ENCODE measurements around the gene PHKA1.
"Not testable (repeated sequence)": the region's sequence is repeated elsewhere in the genome, so short reads cannot be mapped to it uniquely, and the experiment has no call there.

The PHKA1 gene

GRCh38 chrX:72568406-72569092 is 145.6 kb downstream of the PHKA1 start:
- DNase-seq: no peak

DNA sequence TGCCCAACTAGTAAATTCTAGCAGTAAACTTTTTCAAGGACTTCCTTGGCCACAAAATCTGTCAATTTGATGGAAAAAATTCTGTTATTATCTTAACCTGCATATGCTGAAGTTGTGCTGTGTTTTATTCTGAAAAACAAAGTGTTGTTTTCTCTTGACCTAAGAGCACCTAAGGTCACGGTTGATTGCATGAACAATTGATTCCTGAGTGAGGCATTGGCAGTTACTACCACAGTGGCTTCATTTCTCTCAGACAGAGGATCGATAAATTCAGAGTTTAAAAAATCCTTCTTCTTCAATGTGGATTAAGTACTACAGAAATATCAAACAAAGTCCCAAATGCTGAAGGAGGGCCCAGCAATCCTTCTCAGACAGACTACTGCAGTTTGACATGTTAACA is 147.7 kb downstream of the PHKA1 start:
- DNase-seq: no peak

DNA sequence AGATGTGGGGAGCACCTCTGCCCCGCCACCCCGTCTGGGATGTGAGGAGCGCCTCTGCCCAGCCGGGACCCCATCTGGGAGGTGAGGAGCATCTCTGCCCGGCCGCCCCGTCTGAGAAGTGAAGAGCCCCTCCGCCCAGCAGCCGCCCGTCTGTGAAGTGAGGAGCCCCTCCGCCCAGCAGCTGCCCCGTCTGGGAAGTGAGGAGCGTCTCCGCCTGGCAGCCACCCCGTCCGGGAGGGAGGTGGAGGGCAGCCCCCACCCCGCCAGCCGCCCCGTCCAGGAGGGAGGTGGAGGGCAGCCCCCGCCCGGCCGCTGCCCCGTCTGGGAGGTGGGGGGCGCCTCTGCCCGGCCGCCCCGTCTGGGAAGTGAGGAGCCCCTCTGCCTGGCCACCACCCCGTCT is 154.5 kb downstream of the PHKA1 start:
- DNase-seq: not testable (repeated sequence)

- no peak for DNase-seq
These were observed 159.5 kb downstream of the PHKA1 start for GRCh38 chrX:72554448-72555140.

DNA sequence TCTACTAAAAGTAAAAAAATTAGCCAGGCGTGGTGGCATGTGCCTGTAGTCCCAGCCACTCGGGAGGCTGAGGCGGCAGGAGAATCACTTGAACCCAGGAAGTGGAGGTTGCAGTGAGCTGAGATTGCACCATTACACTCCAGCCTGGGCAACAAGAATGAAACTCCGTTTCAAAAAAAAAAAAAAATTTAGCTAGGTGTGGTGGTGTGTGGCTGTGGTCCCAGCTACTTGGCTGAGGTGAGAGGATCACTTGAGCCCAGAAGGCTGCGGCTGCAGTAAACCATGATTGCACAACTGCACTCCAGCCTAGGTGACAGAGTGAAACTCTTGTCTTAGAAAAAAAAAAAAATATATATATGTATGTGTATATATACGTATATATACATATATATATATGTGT is 161.7 kb downstream of the PHKA1 start:
- not testable (repeated sequence) for DNase-seq

DNA sequence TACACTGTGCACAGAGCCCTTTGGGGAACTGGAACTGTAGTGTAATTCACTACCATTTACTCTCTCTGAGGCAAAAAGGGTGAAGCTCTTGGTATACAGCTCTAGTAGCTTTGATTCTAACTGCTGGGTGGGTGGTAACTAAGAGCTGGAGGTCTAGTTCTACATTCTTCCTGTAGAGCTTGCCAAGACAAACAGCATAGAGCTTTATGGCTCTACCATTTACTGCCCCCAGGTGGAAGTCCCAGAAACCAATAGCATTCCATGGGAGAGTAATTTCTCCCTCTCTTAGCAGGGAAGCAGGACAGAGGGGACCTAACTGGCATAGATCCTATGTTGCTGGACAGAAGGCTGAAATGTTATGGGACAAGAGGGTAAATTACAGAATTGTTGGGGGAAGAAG is 168.1 kb downstream of the PHKA1 start:
- peak in 1 of 3 experiments; percentile 8 for DNase-seq

GRCh38 chrX:72540318-72540717 is 173.8 kb downstream of the PHKA1 start:
- peak in 1 of 3 experiments; percentile 64 for DNase-seq

DNA sequence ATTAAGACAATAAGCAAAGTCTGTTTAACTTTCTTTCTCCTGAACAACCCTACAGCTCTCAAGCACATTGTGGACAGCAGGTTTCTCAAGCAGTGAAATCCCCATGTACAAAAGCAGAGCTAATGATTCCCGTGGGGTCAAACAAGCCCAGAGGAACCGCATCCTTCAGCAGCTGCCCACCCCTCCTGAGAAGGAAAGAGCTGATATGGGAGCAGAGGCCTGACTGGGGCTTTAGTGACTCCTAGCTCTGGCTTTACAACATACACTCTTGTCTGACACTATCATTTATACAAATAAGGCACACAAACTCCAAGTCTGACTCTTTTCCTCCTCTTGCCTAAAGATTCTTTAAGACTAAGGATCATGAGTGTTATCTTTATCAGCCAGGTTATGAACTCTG is 174.3 kb downstream of the PHKA1 start:
- DNase-seq: no peak

DNA sequence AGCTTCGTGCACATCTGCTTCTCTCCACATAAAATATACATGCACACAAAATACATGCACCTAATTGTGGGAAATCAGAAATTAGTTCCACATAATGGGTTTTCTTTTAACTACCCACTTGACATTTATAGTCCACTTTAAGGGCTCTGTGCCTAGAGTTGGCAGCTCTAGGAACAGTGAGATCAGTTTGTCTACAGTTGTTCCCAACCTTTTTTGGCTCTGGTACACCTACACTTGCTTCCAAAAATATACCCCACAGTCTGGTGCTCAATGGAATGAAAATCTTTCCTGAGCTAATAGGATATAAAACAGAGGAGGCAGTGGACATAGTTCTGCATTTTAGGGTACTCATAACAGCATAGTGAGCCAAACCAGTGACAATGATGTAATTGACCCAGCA is 177.6 kb downstream of the PHKA1 start:
- DNase-seq: peak in 1 of 3 experiments; percentile 11

GRCh38 chrX:72532366-72532765 is 181.7 kb downstream of the PHKA1 start:
- no peak for DNase-seq

All from NCI-H1417 (cell line).